Ishikawa (cell line): ENCODE results near the gene ARL4A.

Experiments
- CEBPB ChIP-seq: IDR thresholded peaks from 2 replicates; pipeline ENCODE4 v1.6.1; 2012
- EGR1 ChIP-seq: IDR thresholded peaks from 2 replicates; pipeline ENCODE4 v1.6.1; 2012
- EP300 ChIP-seq: IDR thresholded peaks from 2 replicates; pipeline ENCODE4 v1.6.1; 2012; ENCODE audit warnings: borderline replicate concordance
- FOXM1 ChIP-seq: IDR thresholded peaks from 2 replicates; pipeline ENCODE4 v1.6.1; 2012; ENCODE audit warnings: low read depth, borderline replicate concordance
- RAD21 ChIP-seq: IDR thresholded peaks from 2 replicates; pipeline ENCODE4 v1.6.1; 2012; ENCODE audit warnings: low read depth
- TAF1 ChIP-seq: IDR thresholded peaks from 2 replicates; pipeline ENCODE4 v1.6.1; 2012; ENCODE audit warnings: low read depth, mild to moderate bottlenecking
- TEAD4 ChIP-seq: IDR thresholded peaks from 2 replicates; pipeline ENCODE4 v1.6.1; 2012
- YY1 ChIP-seq: IDR thresholded peaks from 2 replicates; pipeline ENCODE4 v1.6.1; 2012; ENCODE audit warnings: low read depth
- ZBTB7A ChIP-seq: IDR thresholded peaks from 2 replicates; pipeline ENCODE4 v1.6.1; 2012; ENCODE audit warnings: low read depth
- TF ChIP-seq, protein P1 (sequence below): IDR thresholded peaks from 2 replicates; pipeline ENCODE4 v1.6.1; 2012; ENCODE audit warnings: low read depth, mild to moderate bottlenecking
- TF ChIP-seq, protein P2 (sequence below): IDR thresholded peaks from 2 replicates; pipeline ENCODE4 v1.6.1; 2012
- TF ChIP-seq, protein P3 (sequence below): IDR thresholded peaks from 2 replicates; pipeline ENCODE4 v1.6.1; 2012

DNA sequence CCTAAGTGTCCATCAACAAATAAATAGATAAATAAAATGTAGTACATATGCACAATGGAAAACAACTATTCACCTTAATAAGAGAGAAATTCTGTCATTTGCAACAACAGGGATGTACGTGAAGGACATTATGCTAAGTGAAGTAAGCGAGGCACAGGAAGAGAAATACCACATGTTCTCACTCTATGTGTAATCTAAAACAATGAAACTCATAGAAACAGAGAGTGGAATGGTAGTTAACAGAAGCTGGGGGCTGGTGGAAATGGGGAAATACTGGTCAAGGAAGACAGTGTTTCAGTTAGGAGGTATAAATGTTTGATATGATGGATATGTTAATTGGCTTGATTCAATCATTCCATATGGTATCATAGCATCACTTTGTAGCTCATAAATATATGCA, 43.1 kb downstream of the ARL4A start:
- TF ChIP-seq, protein P1, sequence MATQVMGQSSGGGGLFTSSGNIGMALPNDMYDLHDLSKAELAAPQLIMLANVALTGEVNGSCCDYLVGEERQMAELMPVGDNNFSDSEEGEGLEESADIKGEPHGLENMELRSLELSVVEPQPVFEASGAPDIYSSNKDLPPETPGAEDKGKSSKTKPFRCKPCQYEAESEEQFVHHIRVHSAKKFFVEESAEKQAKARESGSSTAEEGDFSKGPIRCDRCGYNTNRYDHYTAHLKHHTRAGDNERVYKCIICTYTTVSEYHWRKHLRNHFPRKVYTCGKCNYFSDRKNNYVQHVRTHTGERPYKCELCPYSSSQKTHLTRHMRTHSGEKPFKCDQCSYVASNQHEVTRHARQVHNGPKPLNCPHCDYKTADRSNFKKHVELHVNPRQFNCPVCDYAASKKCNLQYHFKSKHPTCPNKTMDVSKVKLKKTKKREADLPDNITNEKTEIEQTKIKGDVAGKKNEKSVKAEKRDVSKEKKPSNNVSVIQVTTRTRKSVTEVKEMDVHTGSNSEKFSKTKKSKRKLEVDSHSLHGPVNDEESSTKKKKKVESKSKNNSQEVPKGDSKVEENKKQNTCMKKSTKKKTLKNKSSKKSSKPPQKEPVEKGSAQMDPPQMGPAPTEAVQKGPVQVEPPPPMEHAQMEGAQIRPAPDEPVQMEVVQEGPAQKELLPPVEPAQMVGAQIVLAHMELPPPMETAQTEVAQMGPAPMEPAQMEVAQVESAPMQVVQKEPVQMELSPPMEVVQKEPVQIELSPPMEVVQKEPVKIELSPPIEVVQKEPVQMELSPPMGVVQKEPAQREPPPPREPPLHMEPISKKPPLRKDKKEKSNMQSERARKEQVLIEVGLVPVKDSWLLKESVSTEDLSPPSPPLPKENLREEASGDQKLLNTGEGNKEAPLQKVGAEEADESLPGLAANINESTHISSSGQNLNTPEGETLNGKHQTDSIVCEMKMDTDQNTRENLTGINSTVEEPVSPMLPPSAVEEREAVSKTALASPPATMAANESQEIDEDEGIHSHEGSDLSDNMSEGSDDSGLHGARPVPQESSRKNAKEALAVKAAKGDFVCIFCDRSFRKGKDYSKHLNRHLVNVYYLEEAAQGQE = no peak
- no peak for TF ChIP-seq EP300
- TF ChIP-seq, protein P2, sequence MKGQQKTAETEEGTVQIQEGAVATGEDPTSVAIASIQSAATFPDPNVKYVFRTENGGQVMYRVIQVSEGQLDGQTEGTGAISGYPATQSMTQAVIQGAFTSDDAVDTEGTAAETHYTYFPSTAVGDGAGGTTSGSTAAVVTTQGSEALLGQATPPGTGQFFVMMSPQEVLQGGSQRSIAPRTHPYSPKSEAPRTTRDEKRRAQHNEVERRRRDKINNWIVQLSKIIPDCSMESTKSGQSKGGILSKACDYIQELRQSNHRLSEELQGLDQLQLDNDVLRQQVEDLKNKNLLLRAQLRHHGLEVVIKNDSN = no peak
- TF ChIP-seq ZBTB7A = no peak
- TF ChIP-seq YY1 = no peak
- no peak for TF ChIP-seq FOXM1
- no peak for TF ChIP-seq RAD21
- no peak for TF ChIP-seq TEAD4
- TF ChIP-seq TAF1 = no peak
- TF ChIP-seq EGR1 = no peak
- TF ChIP-seq, protein P3, sequence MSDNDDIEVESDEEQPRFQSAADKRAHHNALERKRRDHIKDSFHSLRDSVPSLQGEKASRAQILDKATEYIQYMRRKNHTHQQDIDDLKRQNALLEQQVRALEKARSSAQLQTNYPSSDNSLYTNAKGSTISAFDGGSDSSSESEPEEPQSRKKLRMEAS = no peak
- TF ChIP-seq CEBPB = no peak
